ENCODE measurements around the gene CTBP1. TPM values are rescaled to one million over a fixed set of nuclear protein-coding genes. Genes with fewer than 3 reads are reported as not detected.

Gene CTBP1
- total RNA-seq, 2 experiments from 2014 or later, result 214 to 217 TPM

DNA sequence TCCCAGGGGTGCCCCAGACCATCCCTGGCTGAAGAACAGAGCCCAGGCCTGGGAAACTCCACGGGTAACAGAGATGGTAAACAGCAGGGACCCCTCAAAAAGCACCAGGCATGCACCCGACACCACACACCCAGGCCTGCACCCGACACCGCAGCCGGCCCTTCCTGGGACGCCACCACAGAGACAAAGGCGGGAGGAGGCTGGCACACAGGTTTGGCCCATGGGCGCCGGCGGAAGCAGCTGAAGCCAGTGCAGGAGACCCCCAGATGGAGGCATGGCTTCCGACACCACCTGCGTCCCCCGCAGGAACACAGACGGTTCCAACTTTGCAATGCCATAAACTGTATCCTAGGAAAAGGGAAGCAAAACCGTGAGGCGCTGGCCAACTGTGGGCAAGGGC, 22.3 kb downstream of the CTBP1 start:
- H3K27ac Mint-ChIP-seq, result no peak overlapping the region
- H3K4me1 Mint-ChIP-seq (ENCODE audit: low read depth), result peaks cover 7% of the 10 kb centered on the region
- DNase-seq (no peak), ATAC-seq (no peak)
- no peak overlapping the region for H3K4me3 Mint-ChIP-seq
- no peaks in the 10 kb centered on the region for H3K9me3 Mint-ChIP-seq (ENCODE audit: insufficient read depth)
- ChIA-PET CTCF (no interaction called here), POLR2A (no interaction called here)
- H3K36me3 Mint-ChIP-seq (ENCODE audit: low read depth), result peaks cover 60% of the 10 kb centered on the region
- no peaks in the 10 kb centered on the region for H3K27me3 Mint-ChIP-seq (ENCODE audit: low read depth)

DNA sequence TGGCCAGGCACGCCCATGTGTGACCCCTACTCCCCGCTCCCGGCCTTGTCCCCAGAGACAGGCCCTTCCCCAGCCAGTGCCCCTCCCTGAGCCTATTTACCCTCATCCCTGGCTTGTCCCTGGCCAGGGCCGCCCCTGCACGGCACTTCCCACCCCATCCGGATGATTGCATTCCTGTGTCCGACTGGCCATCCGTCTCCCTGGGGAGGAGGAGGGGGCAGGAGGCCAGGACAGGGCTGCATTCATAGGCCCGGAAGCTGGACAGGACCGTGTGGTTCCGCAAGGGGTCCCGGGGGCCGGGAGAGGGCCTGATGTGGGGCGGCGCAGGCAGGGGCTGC, 22.8 kb downstream of the CTBP1 start:
- ChIA-PET CTCF (no interaction called here), POLR2A (no interaction called here)
- H3K36me3 Mint-ChIP-seq (ENCODE audit: low read depth), result peaks cover 62% of the 10 kb centered on the region
- H3K27ac Mint-ChIP-seq, result no peak overlapping the region
- ATAC-seq, result no peak
- H3K27me3 Mint-ChIP-seq (ENCODE audit: low read depth), result no peaks in the 10 kb centered on the region
- no peak for DNase-seq
- no peak overlapping the region for H3K4me3 Mint-ChIP-seq
- H3K4me1 Mint-ChIP-seq (ENCODE audit: low read depth), result peaks cover 7% of the 10 kb centered on the region
- H3K9me3 Mint-ChIP-seq (ENCODE audit: insufficient read depth), result no peaks in the 10 kb centered on the region

DNA sequence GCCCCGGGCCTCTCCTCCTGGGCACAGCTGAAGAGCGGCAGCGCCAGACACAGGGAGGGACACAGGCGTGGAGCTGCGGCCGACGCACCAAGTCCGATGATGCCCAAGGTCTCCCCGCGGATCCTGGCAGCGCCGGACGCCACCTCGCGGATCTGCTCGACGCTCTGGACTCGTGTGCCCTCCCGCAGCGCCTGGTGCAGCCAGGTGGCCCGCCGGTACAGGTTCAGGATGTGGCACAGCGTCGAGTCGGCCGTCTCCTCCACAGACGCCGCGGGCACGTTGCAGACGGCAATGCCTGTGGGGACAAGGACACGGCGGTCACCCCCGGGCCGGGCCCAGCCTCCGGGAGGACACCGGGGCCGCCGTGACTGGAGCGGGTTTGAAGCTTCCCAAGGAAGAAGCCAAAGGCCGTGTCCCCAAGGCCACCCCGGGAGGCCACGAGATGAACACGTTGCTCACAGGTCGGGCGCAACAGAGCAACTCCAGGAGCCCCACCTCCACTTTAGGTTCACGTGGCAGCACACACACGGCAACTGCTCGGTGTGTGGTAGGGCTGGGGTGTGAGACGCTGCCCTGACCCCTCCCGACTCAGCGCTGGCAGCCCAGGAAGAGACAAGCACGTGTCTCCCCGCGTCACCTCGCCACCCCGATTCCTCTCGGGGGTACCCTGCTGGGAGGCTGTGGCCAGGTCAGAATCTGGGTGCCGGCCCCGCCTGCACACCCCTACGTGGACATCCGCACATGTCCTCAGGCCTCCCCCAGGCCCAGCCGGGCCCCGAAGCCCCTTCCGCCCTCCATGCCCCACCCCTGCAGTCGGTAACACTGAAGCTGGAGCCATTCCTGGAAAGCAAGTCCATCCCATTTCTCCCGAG, 23.4 kb downstream of the CTBP1 start:
- ChIA-PET CTCF (no interaction called here), POLR2A (no interaction called here)
- Mint-ChIP-seq H3K36me3 (ENCODE audit: low read depth) (peaks cover 67% of the 10 kb centered on the region), H3K27me3 (ENCODE audit: low read depth) (no peaks in the 10 kb centered on the region), H3K4me1 (ENCODE audit: low read depth) (peaks cover 7% of the 10 kb centered on the region), H3K9me3 (ENCODE audit: insufficient read depth) (no peaks in the 10 kb centered on the region), H3K4me3 (no peak overlapping the region), H3K27ac (no peak overlapping the region)
- ATAC-seq, result no peak
- no peak for DNase-seq

DNA sequence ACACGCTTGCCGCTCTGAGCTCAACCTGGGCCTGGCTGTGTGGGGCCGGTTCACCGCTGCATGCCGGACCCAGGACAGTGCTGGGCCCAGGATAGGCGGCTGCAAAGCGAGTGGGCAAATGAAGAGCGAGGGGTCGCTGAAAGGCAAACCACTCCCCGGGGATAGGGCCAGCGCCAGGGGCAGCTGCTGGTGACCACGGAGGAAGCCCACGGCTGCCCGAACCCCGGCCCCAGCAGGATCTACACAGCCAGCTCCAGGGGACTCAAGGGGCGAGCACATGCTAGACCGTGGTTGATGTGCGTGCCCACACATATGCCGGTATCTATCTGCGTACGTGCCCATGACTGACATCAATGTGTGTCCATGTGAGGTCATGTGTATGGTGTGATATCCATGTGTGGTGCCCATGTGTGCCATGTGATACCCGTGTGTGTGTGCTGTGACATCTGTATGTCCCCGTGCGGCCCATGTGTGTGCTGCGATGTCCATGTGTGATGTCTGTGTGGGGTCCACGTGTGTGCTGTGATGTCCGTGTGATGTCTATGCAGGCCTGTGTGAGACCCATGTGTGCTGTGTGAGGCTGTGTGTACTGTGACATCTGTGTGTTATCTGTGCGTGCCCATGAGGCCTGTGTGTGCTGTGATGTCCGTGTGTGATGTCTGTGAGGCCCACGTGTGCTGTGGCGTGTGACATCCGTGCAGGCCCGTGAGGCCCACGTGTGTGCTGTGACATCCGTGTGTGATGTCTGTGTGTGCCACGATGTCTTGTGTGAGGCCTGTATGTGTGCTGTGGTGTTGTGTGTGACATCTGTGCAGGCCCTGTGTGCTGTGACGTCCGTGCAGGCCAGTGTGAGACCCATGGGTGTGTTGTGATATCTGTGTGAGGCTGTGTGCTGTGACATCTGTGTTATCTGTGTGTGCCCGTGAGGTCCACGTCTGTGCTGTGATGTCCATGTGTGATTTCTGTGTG, 24.8 kb downstream of the CTBP1 start:
- CTCF ChIA-PET, result no interaction called here
- H3K36me3 Mint-ChIP-seq (ENCODE audit: low read depth), result peaks cover 69% of the 10 kb centered on the region
- H3K4me3 Mint-ChIP-seq, result no peak overlapping the region

DNA sequence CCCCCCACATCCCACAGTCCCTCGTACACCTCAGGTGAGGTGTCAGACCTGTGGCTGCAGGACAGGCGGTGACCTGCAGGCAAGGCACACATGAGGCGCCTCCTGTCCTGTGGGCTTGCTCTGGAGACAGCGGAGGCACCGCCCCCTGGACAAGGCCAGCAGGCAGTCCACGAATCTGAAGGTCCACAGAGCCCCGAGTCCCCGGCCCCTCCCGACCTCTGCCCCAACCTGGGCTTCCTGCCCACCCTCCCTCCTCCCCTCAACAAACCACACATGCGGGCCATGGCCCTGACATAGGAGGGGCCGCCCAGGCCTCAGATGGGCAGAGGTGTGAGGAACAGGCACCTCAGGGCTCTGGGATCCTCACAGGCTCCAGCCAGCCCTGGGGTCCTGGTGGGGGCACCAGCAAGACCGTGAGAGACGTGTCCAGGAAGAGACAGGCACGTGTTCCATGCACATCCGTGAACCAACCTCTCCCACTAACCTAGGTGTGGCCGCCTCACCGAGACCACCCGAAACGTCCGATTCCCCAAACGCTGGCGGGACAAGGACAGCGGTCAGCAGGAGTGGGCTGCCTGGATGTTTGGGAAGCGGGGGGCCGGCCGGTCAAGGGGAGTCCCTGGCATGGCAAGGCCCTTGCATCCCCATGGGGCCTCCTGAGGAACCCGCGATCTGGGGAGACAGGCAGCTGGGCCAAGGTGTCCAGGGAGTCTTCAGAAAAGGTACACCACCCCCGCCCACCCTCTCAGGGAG, 25.8 kb downstream of the CTBP1 start:
- Mint-ChIP-seq H3K9me3 (ENCODE audit: insufficient read depth) (no peaks in the 10 kb centered on the region), H3K36me3 (ENCODE audit: low read depth) (peaks cover 74% of the 10 kb centered on the region), H3K27me3 (ENCODE audit: low read depth) (no peaks in the 10 kb centered on the region), H3K4me1 (ENCODE audit: low read depth) (peaks cover 23% of the 10 kb centered on the region), H3K27ac (no peak overlapping the region), H3K4me3 (no peak overlapping the region)
- POLR2A ChIA-PET, result no interaction called here
- CTCF ChIA-PET, result no interaction called here
- no peak for DNase-seq
- ATAC-seq, result no peak

More for the DNA sequence above, 24.8 kb downstream of the CTBP1 start:
- Mint-ChIP-seq H3K9me3 (ENCODE audit: insufficient read depth) (no peaks in the 10 kb centered on the region), H3K4me1 (ENCODE audit: low read depth) (peaks cover 15% of the 10 kb centered on the region), H3K27ac (peak overlapping the region; percentile 73), H3K27me3 (ENCODE audit: low read depth) (no peaks in the 10 kb centered on the region)
- ATAC-seq (no peak), DNase-seq (no peak)
- POLR2A ChIA-PET, result no interaction called here

DNA sequence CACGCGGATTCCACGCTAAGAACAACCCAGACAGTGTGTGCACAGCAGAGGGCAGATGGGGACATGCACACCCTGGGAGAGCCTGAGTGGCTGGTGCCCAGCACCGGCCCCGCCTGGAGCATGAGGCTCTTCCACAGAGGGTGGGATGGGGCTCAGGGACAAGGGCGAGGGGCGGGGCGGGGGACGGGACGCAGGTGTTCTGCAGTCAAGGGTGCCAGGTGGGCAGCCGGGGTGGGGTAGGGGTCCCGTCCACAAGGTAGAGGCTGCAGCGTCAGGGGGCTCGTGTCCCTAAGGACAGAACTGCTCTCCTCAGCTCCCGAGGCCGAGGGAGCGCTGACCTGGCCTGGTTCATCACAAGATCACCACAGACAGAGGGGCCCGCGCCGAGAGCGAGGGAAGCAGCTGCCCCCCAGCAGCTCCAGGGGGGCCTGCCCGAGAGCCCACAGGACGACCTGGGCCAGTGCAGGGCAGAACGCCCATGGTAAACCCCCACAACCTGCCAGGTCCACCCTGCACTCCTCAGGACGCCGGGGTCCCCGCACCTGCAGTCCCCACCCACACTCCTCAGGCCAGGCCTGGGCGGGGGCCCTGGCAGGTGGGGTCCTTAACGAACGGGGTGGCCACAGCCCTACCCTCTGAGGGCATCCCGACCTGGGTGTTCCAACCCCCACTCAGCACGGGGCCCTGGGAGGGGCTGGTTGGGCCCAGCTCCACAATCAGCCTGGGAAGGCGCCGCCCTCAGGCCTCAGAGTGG, 26.7 kb downstream of the CTBP1 start:
- Mint-ChIP-seq H3K27ac (no peak overlapping the region), H3K9me3 (ENCODE audit: insufficient read depth) (no peaks in the 10 kb centered on the region), H3K4me3 (no peak overlapping the region), H3K27me3 (ENCODE audit: low read depth) (no peaks in the 10 kb centered on the region), H3K36me3 (ENCODE audit: low read depth) (peaks cover 74% of the 10 kb centered on the region), H3K4me1 (ENCODE audit: low read depth) (peaks cover 23% of the 10 kb centered on the region)
- ATAC-seq (no peak), DNase-seq (no peak)
- POLR2A ChIA-PET, result no interaction called here
- CTCF ChIA-PET, result no interaction called here

DNA sequence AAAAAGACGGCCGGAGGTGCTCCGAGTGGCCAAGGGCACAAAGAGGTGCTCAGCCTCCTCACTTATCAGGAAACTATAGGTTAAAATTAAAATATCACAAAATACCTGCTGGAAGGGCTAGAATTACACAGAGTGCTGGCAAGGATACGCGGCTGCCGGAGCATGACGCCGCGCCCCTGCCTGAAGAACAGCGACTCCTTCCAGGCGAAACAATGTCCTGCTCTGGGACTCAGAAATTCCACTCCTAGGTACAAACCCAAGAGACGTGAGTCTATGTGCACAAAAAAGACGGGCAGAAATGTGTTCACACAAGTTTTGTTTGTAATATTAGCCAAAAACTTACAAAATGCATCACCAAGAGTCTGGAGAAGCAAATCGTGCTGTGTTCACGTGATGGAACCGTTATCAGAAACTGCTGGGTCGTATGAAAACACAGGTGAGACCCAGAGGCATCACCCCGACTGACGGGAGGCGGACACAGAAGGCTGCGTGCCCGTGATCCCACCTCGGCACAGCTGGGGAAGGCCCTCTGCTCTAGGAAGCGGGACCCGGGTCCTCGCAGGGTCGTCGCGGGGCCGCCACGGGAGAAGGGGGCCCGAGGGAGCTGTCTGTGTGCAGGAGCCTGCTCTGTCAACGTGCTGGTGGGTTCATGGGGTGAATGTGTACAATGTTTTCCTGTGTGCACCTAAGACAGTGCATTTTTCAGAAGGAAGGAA, 27.6 kb downstream of the CTBP1 start:
- CTCF ChIA-PET, result no interaction called here
- H3K9me3 Mint-ChIP-seq (ENCODE audit: insufficient read depth), result no peaks in the 10 kb centered on the region
- ATAC-seq, result no peak

DNA sequence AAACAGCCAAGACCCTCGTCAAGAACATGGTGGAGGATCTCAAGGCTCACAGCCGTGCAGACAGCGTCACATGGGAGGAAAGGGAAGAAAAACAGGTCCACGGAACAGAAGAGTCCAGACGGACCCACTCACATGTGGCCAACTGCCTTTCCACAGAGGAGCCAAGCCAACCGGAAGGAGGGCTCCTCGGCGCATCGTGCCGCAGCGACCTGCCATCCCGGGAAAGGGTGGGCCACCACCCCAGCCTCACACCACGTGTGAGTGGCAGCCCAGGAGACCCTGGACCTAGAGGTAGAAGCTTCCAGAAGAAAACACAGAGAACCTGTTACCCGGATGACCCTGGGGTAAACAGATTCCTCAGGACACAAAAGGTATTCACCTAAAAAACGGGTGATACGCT, 28.4 kb downstream of the CTBP1 start:
- Mint-ChIP-seq H3K4me1 (ENCODE audit: low read depth) (peaks cover 37% of the 10 kb centered on the region), H3K36me3 (ENCODE audit: low read depth) (peaks cover 75% of the 10 kb centered on the region), H3K4me3 (no peak overlapping the region), H3K27me3 (ENCODE audit: low read depth) (no peaks in the 10 kb centered on the region), H3K27ac (no peak overlapping the region), H3K9me3 (ENCODE audit: insufficient read depth) (no peaks in the 10 kb centered on the region)
- POLR2A ChIA-PET, result interaction anchor here (1.1 kb wide), 1 partner anchor 867 kb away, joined by 4 read pairs; no protein-coding TSS in a partner anchor
- ATAC-seq (no peak), DNase-seq (no peak)
- CTCF ChIA-PET, result no interaction called here

More for the DNA sequence above, 27.6 kb downstream of the CTBP1 start:
- Mint-ChIP-seq H3K4me3 (no peak overlapping the region), H3K4me1 (ENCODE audit: low read depth) (peaks cover 32% of the 10 kb centered on the region), H3K27me3 (ENCODE audit: low read depth) (no peaks in the 10 kb centered on the region), H3K36me3 (ENCODE audit: low read depth) (peaks cover 74% of the 10 kb centered on the region), H3K27ac (peak overlapping the region; percentile 27)
- POLR2A ChIA-PET, result interaction anchor here (1.1 kb wide), 1 partner anchor 867 kb away, joined by 4 read pairs; no protein-coding TSS in a partner anchor
- DNase-seq, result no peak

DNA sequence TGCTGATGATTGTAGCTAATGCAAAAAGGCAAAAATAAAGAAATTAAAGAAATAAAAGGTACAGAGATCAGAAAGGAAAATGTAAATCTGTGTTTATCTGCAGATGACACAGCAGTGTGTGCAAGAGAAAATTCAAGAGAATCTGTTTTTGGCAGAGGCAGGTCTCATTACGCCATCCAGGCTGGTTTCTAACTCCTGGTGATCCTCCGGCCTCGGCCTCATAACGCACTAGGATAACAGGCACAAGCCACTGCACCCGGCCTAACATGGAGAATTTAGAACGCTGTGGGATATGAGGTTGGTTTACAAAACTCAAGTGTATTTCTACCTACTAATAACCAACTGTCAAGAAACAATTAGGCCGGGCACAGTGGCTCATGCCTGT, 29.4 kb downstream of the CTBP1 start:
- Mint-ChIP-seq H3K27ac (peak overlapping the region; percentile 49), H3K27me3 (ENCODE audit: low read depth) (no peaks in the 10 kb centered on the region), H3K9me3 (ENCODE audit: insufficient read depth) (no peaks in the 10 kb centered on the region), H3K4me1 (ENCODE audit: low read depth) (peaks cover 41% of the 10 kb centered on the region), H3K36me3 (ENCODE audit: low read depth) (peaks cover 76% of the 10 kb centered on the region), H3K4me3 (no peak overlapping the region)
- CTCF ChIA-PET, result interaction anchor here (1.0 kb wide), 1 partner anchor 52 kb away, joined by 3 read pairs; no protein-coding TSS in a partner anchor
- ATAC-seq (no peak), DNase-seq (no peak)
- POLR2A ChIA-PET, result no interaction called here

DNA sequence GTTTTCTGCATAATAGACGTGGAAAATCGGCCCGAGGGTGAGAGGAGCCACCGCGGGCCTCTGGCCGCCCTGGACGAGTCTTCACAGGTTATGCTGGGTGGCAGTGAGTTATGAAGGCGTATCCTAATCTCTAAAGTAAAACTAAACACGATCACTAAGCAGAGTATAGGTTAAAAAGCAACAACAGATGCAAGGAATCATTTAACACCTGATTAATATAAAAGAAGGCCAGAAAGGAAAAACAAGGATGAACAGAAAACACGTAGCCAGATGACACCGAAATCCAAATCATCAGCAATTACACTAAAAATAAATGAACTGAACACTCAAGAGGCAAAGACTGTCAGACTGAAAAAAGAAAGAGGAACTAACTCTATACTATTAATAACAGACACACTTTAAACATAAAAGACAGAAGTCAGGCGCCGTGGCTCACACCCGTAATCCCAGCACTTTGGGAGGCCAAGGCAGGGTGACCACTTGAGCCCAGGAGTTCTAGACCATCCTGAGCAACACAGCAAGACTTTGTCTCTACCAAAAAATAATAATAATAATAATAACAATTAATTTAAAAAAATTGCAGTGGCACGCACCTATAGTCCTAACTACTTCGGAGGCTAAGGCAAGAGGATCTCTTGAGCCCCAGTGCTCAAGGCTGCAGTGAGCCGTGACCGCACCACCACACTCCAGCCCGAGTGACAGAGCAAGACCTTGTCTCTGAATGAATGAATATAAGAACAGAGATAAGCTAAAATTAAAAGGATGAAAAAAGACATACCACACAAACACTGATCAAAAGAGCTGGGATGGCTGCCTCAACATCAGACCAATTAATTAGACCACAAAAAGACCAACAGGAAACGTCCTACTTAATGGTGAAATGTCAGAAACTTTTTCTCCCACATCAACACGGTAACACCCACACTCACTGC, 30.0 kb downstream of the CTBP1 start:
- Mint-ChIP-seq H3K4me1 (ENCODE audit: low read depth) (peaks cover 41% of the 10 kb centered on the region), H3K9me3 (ENCODE audit: insufficient read depth) (no peaks in the 10 kb centered on the region), H3K27me3 (ENCODE audit: low read depth) (no peaks in the 10 kb centered on the region), H3K36me3 (ENCODE audit: low read depth) (peaks cover 69% of the 10 kb centered on the region), H3K27ac (peak overlapping the region; percentile 44), H3K4me3 (no peak overlapping the region)
- ATAC-seq (no peak), DNase-seq (no peak)
- CTCF ChIA-PET, result interaction anchor here (0.6 to 1.3 kb wide), 3 partner anchors 51 to 142 kb away, joined by 3 to 4 read pairs (median 3); no protein-coding TSS in a partner anchor
- POLR2A ChIA-PET, result no interaction called here

Measured in activated CD8-positive, alpha-beta T cell treated with anti-CD3 and anti-CD28 coated beads, Interleukin-2, amount 10 ng/mL, durations not matched to agents 7 days and 5 days (primary cell).